Peyer's patch (tissue), 4 donors: ENCODE data around the gene GJB5. TPM values are rescaled to one million over a fixed set of nuclear protein-coding genes. Genes with fewer than 3 reads are reported as not detected.

ENCODE experiments used
- DNase-seq, 3 donors: peaks; one replicate each; pipeline ENCODE4 v3.0.0-alpha.2; 2017 to 2019
- H3K27ac ChIP-seq, 4 donors: fragments of 200-600 bp; sonication (generic); one replicate each; pipeline ENCODE4 v1.5.1; 2016 to 2019
- H3K27me3 ChIP-seq, 2 donors: fragments of 200-600 bp; sonication (generic); one replicate each; pipeline ENCODE4 v1.5.1; 2019
- H3K36me3 ChIP-seq, 3 donors: fragments of 200-600 bp; sonication (generic); one replicate each; pipeline ENCODE4 v1.5.1; 2016 to 2019
- H3K4me1 ChIP-seq, 4 donors: fragments of 200-600 bp; sonication (generic); one replicate each; pipeline ENCODE4 v1.5.1; 2016 to 2019
- H3K4me3 ChIP-seq, 4 donors: fragments of 200-600 bp; sonication (generic); 1 replicate in 3 of 4; 2 replicates in 1 of 4; pipeline ENCODE4 v1.5.1; 2016 to 2019; ENCODE audit warnings: mild to moderate bottlenecking in 1 of 4
- H3K9me3 ChIP-seq, 4 donors: fragments of 200-600 bp; sonication (generic); one replicate each; pipeline ENCODE4 v1.5.1; 2016 to 2019; ENCODE audit warnings: mild to moderate bottlenecking in 1 of 4
- POLR2A ChIP-seq, 2 donors: fragments of 450-650 bp; IDR thresholded peaks; one replicate each; pipeline ENCODE4 v1.5.1; 2017; ENCODE audit warnings: antibody characterized with exemption in 2 of 2, mild to moderate bottlenecking in 2 of 2, moderate library complexity in 2 of 2
- total RNA-seq, 4 donors: library from RNA; depleted of rRNA; stranded (reverse); fragments of >200 nt; gene quantifications; one replicate each; pipeline ENCODE4 v1.1.0, GENCODE V29; 2016
- TF ChIP-seq, protein P1 (sequence below), 6 experiments: fragments of 450-650 bp in 4 of 6; fragments of 200-600 bp in 2 of 6; sonication (generic) in 1 of 6; IDR thresholded peaks; one replicate each; pipeline ENCODE4 v1.5.1; 2017 to 2019; ENCODE audit warnings: antibody characterized with exemption in 6 of 6, mild to moderate bottlenecking in 3 of 6, moderate library complexity in 1 of 6

Gene GJB5
- total RNA-seq, 4 donors from 2014 or later, result not detected

- DNase-seq, result no peak
- no peak for TF ChIP-seq POLR2A (IDR thresholded peaks at IDR 0.05)
- TF ChIP-seq, protein P1, sequence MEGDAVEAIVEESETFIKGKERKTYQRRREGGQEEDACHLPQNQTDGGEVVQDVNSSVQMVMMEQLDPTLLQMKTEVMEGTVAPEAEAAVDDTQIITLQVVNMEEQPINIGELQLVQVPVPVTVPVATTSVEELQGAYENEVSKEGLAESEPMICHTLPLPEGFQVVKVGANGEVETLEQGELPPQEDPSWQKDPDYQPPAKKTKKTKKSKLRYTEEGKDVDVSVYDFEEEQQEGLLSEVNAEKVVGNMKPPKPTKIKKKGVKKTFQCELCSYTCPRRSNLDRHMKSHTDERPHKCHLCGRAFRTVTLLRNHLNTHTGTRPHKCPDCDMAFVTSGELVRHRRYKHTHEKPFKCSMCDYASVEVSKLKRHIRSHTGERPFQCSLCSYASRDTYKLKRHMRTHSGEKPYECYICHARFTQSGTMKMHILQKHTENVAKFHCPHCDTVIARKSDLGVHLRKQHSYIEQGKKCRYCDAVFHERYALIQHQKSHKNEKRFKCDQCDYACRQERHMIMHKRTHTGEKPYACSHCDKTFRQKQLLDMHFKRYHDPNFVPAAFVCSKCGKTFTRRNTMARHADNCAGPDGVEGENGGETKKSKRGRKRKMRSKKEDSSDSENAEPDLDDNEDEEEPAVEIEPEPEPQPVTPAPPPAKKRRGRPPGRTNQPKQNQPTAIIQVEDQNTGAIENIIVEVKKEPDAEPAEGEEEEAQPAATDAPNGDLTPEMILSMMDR (IDR thresholded peaks at IDR 0.05), result no peak
- H3K4me3 ChIP-seq, result no peak overlapping the region
- H3K9me3 ChIP-seq, result no peaks in the 10 kb centered on the region
- H3K4me1 ChIP-seq, result no peaks in the 10 kb centered on the region
- no peaks in the 10 kb centered on the region for H3K36me3 ChIP-seq
- H3K27ac ChIP-seq, result no peak overlapping the region
- no peaks in the 10 kb centered on the region for H3K27me3 ChIP-seq
Measured at GRCh38 chr1:34803770-34804169, 48.9 kb downstream of the GJB5 start.

GRCh38 chr1:34806396-34806795, 51.5 kb downstream of the GJB5 start:
- Histone ChIP-seq H3K4me3 (no peak overlapping the region), H3K4me1 (no peaks in the 10 kb centered on the region), H3K36me3 (no peaks in the 10 kb centered on the region), H3K27me3 (no peaks in the 10 kb centered on the region), H3K27ac (no peak overlapping the region), H3K9me3 (no peaks in the 10 kb centered on the region)
- DNase-seq, result no peak
- TF ChIP-seq, protein P1 (IDR thresholded peaks at IDR 0.05), result no peak
- TF ChIP-seq POLR2A (IDR thresholded peaks at IDR 0.05), result no peak

Other genes starting within 250 kb of the GJB5 start
- not detected for gene GJB4, start 4.7 kb downstream of the GJB5 start, total RNA-seq
- gene GJB3, start 26.2 kb downstream of the GJB5 start, total RNA-seq, result 1 to 10 TPM in 3 of 4 donors, not detected in 1; 1.5 to 1.9 (median 1.7) TPM
- 1 to 10 TPM; 2.5 to 6.1 (median 4.3) TPM for gene GJA4, start 38.0 kb downstream of the GJB5 start, total RNA-seq
- gene SMIM12, start 104.7 kb downstream of the GJB5 start, total RNA-seq, result 10 to 100 TPM; 10.7 to 40.3 (median 30.0) TPM
- under 1 TPM in 2 of 4 donors, not detected in 2; 0.53 to 0.83 TPM for gene DLGAP3, start 174.6 kb downstream of the GJB5 start, total RNA-seq
- 10 to 100 TPM in 3 of 4 donors, 1 to 10 TPM in 1; 7.4 to 22.8 (median 14.7) TPM for gene TMEM35B, start 230.3 kb downstream of the GJB5 start, total RNA-seq